ENCODE results near the gene NAV1. TPM values are rescaled to one million over a fixed set of nuclear protein-coding genes. Genes with fewer than 3 reads are reported as not detected.
A peak's percentile ranks its signal among the peaks of the same experiment; 100 is the strongest.

NAV1 gene
- total and polyA plus RNA-seq, 2 experiments from 2014 or later, result 22.7 to 37.4 TPM

DNA sequence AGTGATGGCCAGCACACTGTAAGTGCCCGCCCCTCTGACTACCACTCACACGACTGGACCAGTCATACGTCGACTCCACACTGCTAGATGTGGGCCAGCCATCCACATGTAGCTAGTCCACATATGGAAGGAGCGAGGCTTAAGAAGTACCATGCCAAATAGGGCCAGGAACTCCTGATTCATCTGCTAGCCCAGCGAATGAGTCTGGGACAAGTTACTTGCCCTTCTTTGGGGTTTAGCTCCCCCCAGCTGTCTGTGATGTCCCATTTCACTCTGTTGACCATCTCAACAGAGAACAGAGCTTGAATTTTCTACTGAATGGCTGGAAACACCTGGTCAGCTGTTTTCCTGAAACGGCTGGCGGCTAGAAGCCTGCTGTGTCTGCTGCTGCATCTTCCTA, 37.8 kb upstream of the NAV1 start:
- H3K4me3 ChIP-seq, result no peak overlapping the region
- no peak overlapping the region for H2AFZ ChIP-seq
- no peaks in the 10 kb centered on the region for H4K20me1 ChIP-seq (replicated peaks; ENCODE audit: insufficient read depth)
- peaks cover 8% of the 10 kb centered on the region for H3K27me3 ChIP-seq (ENCODE audit: insufficient read depth)
- peaks cover 16% of the 10 kb centered on the region for H3K27me3 Mint-ChIP-seq (ENCODE audit: insufficient read depth, low read depth, poor library complexity)
- H3F3A ChIP-seq (replicated peaks; ENCODE audit: low read depth), result peaks cover 13% of the 10 kb centered on the region; the same call in 1 of the 2 replicates
- H3K9me3 Mint-ChIP-seq, result no peaks in the 10 kb centered on the region
- H3K4me3 Mint-ChIP-seq, result no peak overlapping the region
- no peak for TF ChIP-seq POLR2AphosphoS5 (IDR thresholded peaks at IDR 0.05; ENCODE audit: low read depth)
- no peak for TF ChIP-seq CREB1 (CRISPR knock-in tag; IDR thresholded peaks at IDR 0.05; ENCODE audit: low read depth)
- no peak for TF ChIP-seq EZH2 (IDR thresholded peaks at IDR 0.05; ENCODE audit: low read depth, unreplicated experiment)
- TF ChIP-seq STAT1 (IDR thresholded peaks at IDR 0.05; ENCODE audit: unreplicated experiment), result no peak
- TF ChIP-seq REST (IDR thresholded peaks at IDR 0.05; ENCODE audit: unreplicated experiment), result no peak
- TF ChIP-seq, protein P1, sequence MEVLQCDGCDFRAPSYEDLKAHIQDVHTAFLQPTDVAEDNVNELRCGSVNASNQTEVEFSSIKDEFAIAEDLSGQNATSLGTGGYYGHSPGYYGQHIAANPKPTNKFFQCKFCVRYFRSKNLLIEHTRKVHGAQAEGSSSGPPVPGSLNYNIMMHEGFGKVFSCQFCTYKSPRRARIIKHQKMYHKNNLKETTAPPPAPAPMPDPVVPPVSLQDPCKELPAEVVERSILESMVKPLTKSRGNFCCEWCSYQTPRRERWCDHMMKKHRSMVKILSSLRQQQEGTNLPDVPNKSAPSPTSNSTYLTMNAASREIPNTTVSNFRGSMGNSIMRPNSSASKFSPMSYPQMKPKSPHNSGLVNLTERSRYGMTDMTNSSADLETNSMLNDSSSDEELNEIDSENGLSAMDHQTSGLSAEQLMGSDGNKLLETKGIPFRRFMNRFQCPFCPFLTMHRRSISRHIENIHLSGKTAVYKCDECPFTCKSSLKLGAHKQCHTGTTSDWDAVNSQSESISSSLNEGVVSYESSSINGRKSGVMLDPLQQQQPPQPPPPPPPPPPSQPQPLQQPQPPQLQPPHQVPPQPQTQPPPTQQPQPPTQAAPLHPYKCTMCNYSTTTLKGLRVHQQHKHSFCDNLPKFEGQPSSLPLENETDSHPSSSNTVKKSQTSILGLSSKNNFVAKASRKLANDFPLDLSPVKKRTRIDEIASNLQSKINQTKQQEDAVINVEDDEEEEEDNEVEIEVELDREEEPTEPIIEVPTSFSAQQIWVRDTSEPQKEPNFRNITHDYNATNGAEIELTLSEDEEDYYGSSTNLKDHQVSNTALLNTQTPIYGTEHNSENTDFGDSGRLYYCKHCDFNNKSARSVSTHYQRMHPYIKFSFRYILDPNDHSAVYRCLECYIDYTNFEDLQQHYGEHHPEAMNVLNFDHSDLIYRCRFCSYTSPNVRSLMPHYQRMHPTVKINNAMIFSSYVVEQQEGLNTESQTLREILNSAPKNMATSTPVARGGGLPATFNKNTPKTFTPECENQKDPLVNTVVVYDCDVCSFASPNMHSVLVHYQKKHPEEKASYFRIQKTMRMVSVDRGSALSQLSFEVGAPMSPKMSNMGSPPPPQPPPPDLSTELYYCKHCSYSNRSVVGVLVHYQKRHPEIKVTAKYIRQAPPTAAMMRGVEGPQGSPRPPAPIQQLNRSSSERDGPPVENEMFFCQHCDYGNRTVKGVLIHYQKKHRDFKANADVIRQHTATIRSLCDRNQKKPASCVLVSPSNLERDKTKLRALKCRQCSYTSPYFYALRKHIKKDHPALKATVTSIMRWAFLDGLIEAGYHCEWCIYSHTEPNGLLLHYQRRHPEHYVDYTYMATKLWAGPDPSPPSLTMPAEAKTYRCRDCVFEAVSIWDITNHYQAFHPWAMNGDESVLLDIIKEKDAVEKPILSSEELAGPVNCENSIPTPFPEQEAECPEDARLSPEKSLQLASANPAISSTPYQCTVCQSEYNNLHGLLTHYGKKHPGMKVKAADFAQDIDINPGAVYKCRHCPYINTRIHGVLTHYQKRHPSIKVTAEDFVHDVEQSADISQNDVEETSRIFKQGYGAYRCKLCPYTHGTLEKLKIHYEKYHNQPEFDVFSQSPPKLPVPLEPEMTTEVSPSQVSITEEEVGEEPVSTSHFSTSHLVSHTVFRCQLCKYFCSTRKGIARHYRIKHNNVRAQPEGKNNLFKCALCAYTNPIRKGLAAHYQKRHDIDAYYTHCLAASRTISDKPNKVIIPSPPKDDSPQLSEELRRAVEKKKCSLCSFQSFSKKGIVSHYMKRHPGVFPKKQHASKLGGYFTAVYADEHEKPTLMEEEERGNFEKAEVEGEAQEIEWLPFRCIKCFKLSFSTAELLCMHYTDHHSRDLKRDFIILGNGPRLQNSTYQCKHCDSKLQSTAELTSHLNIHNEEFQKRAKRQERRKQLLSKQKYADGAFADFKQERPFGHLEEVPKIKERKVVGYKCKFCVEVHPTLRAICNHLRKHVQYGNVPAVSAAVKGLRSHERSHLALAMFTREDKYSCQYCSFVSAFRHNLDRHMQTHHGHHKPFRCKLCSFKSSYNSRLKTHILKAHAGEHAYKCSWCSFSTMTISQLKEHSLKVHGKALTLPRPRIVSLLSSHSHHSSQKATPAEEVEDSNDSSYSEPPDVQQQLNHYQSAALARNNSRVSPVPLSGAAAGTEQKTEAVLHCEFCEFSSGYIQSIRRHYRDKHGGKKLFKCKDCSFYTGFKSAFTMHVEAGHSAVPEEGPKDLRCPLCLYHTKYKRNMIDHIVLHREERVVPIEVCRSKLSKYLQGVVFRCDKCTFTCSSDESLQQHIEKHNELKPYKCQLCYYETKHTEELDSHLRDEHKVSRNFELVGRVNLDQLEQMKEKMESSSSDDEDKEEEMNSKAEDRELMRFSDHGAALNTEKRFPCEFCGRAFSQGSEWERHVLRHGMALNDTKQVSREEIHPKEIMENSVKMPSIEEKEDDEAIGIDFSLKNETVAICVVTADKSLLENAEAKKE (CRISPR knock-in tag; IDR thresholded peaks at IDR 0.05), result no peak
- no peak for TF ChIP-seq JUNB (IDR thresholded peaks at IDR 0.05; ENCODE audit: unreplicated experiment)
- no peak for TF ChIP-seq ZNF114 (CRISPR knock-in tag; IDR thresholded peaks at IDR 0.05)
- no peak for TF ChIP-seq EZH2phosphoT487 (IDR thresholded peaks at IDR 0.05; ENCODE audit: unreplicated experiment)
- TF ChIP-seq NANOG (IDR thresholded peaks at IDR 0.05; ENCODE audit: borderline replicate concordance), result no peak
- TF ChIP-seq, protein P2, sequence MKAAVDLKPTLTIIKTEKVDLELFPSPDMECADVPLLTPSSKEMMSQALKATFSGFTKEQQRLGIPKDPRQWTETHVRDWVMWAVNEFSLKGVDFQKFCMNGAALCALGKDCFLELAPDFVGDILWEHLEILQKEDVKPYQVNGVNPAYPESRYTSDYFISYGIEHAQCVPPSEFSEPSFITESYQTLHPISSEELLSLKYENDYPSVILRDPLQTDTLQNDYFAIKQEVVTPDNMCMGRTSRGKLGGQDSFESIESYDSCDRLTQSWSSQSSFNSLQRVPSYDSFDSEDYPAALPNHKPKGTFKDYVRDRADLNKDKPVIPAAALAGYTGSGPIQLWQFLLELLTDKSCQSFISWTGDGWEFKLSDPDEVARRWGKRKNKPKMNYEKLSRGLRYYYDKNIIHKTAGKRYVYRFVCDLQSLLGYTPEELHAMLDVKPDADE (IDR thresholded peaks at IDR 0.05), result no peak
- TF ChIP-seq CTCF (conservative IDR thresholded peaks at IDR 0.05; ENCODE audit: low read depth in 2 of 2), result no peak
- TF ChIP-seq ZNF331 (CRISPR knock-in tag; IDR thresholded peaks at IDR 0.05; ENCODE audit: low read depth), result no peak
- H3K27ac Mint-ChIP-seq, result peak overlapping the region; percentile 64
- ATAC-seq, result no peak
- H3K27ac ChIP-seq (ENCODE audit: low read depth), result no peak overlapping the region
- H3K36me3 ChIP-seq (ENCODE audit: insufficient read depth), result no peaks in the 10 kb centered on the region
- peaks cover 35% of the 10 kb centered on the region for H3K4me1 ChIP-seq (ENCODE audit: insufficient read depth)
- no peaks in the 10 kb centered on the region for H3K36me3 Mint-ChIP-seq (ENCODE audit: low read depth)
- peaks cover 50% of the 10 kb centered on the region for H3K4me1 Mint-ChIP-seq
- no peaks in the 10 kb centered on the region for H3K9me2 ChIP-seq (ENCODE audit: insufficient read depth)
- H3K4me2 ChIP-seq, result no peak overlapping the region
- peaks cover 3% of the 10 kb centered on the region; the same call in 1 of the 2 replicates for H3K79me2 ChIP-seq (replicated peaks; ENCODE audit: insufficient read depth)
- no peak for DNase-seq (ENCODE audit: low spot score)
